ENCODE measurements around the gene HMGB4.

Gene HMGB4

GRCh38 chr1:33842348-33842747 lies 21.5 kb upstream of the HMGB4 start:
- TF ChIP-seq, protein P1, sequence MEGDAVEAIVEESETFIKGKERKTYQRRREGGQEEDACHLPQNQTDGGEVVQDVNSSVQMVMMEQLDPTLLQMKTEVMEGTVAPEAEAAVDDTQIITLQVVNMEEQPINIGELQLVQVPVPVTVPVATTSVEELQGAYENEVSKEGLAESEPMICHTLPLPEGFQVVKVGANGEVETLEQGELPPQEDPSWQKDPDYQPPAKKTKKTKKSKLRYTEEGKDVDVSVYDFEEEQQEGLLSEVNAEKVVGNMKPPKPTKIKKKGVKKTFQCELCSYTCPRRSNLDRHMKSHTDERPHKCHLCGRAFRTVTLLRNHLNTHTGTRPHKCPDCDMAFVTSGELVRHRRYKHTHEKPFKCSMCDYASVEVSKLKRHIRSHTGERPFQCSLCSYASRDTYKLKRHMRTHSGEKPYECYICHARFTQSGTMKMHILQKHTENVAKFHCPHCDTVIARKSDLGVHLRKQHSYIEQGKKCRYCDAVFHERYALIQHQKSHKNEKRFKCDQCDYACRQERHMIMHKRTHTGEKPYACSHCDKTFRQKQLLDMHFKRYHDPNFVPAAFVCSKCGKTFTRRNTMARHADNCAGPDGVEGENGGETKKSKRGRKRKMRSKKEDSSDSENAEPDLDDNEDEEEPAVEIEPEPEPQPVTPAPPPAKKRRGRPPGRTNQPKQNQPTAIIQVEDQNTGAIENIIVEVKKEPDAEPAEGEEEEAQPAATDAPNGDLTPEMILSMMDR (IDR thresholded peaks at IDR 0.05; ENCODE audit: borderline replicate concordance, insufficient read depth, low read depth, low read length) = no peak
- no peak overlapping the region for H3K4me3 ChIP-seq (ENCODE audit: low read depth, low read length)

DNA sequence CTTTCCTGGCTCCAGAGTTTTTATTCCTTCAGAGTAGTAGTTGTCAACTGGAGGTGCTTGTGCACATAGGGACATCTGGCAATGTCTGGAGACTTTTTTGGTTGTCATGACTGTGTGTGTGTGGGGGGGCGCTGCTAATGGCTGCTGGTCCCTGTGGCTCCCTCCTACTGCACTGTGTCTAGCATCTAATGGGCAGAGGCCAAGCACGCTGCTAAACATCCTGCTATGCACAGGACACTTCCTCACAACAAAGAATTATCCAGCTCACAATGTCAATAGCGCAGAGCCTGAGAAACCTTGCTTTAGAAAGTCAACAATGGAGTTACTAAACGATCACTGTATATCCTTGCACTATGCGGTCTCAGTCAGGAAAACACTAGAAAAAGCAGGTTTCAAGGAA lies 19.7 kb upstream of the HMGB4 start:
- TF ChIP-seq, protein P1 (IDR thresholded peaks at IDR 0.05; ENCODE audit: borderline replicate concordance, insufficient read depth, low read depth, low read length) = no peak
- H3K4me3 ChIP-seq (ENCODE audit: low read depth, low read length) = no peak overlapping the region

DNA sequence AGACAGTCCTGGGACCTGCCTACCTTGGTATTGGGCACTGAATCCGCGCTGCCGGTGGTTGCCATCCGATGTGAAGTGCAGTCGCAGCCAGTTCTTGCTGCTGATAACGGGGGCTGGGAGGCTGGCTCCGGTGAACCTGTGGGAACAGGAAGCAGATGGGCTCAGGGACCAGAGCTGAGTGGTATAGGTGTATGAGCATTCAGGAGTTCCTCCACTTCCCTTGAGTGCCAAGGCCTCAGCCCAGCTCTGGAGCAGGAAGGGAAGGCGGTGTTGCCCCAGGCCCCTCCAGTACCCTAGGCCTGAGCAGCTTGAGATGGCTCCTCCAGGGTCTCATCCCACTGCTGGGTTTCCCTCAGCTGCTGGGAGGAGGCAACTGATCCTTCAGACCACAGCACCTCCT lies 17.0 kb upstream of the HMGB4 start:
- TF ChIP-seq, protein P1 (IDR thresholded peaks at IDR 0.05; ENCODE audit: borderline replicate concordance, insufficient read depth, low read depth, low read length) = no peak
- H3K4me3 ChIP-seq (ENCODE audit: low read depth, low read length) = no peak overlapping the region

DNA sequence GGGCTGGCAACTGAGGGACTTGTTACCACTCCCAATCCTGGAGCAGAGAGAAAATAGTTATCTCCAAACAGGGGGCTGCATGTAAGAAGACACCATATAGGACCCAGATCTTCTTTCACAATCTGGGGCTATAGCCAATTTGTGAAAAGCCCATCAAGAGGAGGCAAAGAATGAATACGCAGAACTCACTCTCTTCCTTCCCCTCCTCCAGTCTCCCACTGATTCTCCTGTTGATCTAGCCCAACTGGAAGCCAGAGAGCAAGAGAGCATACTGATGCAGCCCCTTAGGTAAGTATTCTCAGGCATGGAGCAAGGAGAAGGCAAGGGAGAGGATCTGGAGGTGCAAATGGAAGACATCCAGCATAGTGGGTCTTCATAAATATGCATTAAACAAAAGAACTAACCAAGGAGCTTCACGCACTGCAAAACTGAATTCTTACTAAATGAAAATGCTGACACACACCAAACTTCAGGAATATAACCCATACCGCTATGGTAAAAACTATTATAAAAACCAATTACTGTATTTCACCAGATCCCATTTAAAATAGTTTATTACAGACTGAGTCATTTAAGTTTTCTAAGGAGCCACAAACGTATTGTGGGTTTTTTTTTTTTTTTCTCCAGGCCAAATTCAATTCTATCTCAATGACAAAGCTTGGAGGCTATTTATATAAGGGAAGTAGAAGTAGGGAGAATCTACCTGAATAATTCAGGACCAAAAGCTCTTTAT lies 15.5 kb upstream of the HMGB4 start:
- no peak overlapping the region for H3K4me3 ChIP-seq (ENCODE audit: low read depth, low read length)
- TF ChIP-seq, protein P1 (IDR thresholded peaks at IDR 0.05; ENCODE audit: borderline replicate concordance, insufficient read depth, low read depth, low read length) = no peak

GRCh38 chr1:33849211-33849610 lies 14.7 kb upstream of the HMGB4 start:
- no peak overlapping the region for H3K4me3 ChIP-seq (ENCODE audit: low read depth, low read length)
- TF ChIP-seq, protein P1 (IDR thresholded peaks at IDR 0.05; ENCODE audit: borderline replicate concordance, insufficient read depth, low read depth, low read length) = no peak

- no peak overlapping the region for H3K4me3 ChIP-seq (ENCODE audit: low read depth, low read length)
- TF ChIP-seq, protein P1 (IDR thresholded peaks at IDR 0.05; ENCODE audit: borderline replicate concordance, insufficient read depth, low read depth, low read length) = no peak
Measured at GRCh38 chr1:33850481-33850880, 13.4 kb upstream of the HMGB4 start.

GRCh38 chr1:33852711-33853110 lies 11.2 kb upstream of the HMGB4 start:
- TF ChIP-seq, protein P1 (IDR thresholded peaks at IDR 0.05; ENCODE audit: borderline replicate concordance, insufficient read depth, low read depth, low read length) = no peak

More at GRCh38 chr1:33852711-33853110, 11.2 kb upstream of the HMGB4 start:
- H3K4me3 ChIP-seq (ENCODE audit: low read depth, low read length) = no peak overlapping the region
